GM10847 (cell line): ENCODE data around the gene QPRT.

Source experiments
- POLR2A ChIP-seq: IDR thresholded peaks from 2 replicates; pipeline ENCODE4 v1.6.1; 2011; ENCODE audit not compliant: insufficient read length; ENCODE audit errors: extremely low read depth

The QPRT gene

DNA sequence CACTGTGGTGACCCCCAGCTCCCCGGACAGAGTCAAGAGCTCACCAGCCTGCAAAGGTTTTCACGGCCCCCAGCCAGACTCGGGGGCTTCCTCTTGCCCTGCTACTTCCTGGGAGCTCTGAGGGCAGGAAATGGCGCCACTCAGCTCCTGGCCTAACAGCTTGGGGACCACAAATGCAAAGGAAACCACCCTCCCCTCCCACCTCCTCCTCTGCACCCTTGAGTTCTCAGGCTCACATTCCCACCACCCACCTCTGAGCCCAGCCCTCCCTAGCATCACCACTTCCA, 16.3 kb upstream of the QPRT start:
- peak; percentile 24 for TF ChIP-seq POLR2A

DNA sequence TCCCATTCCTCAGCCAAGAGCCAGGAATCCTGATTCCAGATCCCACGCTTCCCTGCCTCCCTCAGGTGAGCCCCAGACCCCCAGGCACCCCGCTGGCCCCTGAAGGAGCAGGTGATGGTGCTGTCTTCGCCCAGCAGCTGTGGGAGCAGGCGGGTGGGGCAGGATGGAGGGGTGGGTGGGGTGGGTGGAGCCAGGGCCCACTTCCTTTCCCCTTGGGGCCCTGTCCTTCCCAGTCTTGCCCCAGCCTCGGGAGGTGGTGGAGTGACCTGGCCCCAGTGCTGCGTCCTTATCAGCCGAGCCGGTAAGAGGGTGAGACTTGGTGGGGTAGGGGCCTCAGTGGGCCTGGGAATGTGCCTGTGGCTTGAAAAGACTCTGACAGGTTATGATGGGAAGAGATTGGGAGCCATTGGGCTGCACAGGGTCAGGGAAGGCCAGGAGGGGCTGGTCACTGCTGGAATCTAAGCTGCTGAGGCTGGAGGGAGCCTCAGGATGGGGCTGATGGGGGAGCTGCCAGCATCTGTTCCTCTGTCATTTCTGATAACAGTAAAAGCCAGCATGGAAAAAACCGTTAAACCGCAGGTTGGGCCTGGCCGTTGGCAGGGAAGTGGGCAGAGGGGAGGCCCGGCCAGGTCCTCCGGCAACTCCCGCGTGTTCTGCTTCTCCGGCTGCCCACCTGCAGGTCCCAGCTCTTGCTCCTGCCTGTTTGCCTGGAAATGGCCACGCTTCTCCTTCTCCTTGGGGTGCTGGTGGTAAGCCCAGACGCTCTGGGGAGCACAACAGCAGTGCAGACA, 15.8 kb upstream of the QPRT start, which contains the start of gene SPN:
TSS of gene SPN (plus strand) at position 232 of the 791 bp plus-strand sequence. CDS start at position 714, 482 bp downstream.
- peak; percentile 89 for TF ChIP-seq POLR2A

DNA sequence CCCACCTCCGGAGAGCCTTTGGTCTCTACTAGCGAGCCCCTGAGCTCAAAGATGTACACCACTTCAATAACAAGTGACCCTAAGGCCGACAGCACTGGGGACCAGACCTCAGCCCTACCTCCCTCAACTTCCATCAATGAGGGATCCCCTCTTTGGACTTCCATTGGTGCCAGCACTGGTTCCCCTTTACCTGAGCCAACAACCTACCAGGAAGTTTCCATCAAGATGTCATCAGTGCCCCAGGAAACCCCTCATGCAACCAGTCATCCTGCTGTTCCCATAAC, 15.2 kb upstream of the QPRT start:
- TF ChIP-seq POLR2A = no peak

DNA sequence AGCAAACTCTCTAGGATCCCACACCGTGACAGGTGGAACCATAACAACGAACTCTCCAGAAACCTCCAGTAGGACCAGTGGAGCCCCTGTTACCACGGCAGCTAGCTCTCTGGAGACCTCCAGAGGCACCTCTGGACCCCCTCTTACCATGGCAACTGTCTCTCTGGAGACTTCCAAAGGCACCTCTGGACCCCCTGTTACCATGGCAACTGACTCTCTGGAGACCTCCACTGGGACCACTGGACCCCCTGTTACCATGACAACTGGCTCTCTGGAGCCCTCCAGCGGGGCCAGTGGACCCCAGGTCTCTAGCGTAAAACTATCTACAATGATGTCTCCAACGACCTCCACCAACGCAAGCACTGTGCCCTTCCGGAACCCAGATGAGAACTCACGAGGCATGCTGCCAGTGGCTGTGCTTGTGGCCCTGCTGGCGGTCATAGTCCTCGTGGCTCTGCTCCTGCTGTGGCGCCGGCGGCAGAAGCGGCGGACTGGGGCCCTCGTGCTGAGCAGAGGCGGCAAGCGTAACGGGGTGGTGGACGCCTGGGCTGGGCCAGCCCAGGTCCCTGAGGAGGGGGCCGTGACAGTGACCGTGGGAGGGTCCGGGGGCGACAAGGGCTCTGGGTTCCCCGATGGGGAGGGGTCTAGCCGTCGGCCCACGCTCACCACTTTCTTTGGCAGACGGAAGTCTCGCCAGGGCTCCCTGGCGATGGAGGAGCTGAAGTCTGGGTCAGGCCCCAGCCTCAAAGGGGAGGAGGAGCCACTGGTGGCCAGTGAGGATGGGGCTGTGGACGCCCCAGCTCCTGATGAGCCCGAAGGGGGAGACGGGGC, 14.7 kb upstream of the QPRT start:
- no peak for TF ChIP-seq POLR2A

DNA sequence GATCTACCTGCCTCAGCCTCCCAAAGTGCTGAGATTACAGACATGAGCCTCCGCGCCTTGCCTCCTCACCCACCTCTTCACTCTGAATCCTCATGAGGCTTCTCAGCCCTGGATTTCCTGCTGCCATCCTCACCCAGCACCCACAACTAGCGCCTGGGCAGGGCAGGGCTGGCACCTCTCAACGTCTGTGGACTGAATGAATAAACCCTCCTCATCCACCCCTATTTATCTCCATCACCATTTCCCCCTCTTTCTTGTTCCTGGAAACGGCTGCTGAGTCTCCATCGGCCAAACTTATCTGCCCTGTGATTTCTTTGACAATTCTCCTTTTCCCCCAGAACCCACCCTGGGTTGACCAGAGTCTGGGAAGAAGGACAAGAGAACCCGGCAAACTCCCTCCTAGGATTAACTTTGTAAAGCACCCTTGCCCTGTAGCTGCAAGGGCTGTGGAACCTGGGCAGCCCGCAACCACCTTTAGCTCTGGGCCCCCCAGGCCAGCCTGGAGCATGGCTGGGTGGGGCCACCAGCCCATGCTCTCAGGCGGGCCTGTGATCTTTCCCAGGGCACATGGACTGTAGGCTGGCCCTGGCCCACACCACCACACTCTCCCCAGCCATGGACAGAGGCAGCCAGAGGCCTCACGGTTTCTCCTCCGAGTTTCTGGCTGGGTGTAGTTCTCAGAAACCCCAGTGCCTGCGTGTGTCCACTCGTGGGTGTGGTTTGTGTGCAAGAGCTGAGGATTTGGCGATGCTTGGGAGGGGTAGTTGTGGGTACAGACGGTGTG, 13.5 kb upstream of the QPRT start:
- no peak for TF ChIP-seq POLR2A

DNA sequence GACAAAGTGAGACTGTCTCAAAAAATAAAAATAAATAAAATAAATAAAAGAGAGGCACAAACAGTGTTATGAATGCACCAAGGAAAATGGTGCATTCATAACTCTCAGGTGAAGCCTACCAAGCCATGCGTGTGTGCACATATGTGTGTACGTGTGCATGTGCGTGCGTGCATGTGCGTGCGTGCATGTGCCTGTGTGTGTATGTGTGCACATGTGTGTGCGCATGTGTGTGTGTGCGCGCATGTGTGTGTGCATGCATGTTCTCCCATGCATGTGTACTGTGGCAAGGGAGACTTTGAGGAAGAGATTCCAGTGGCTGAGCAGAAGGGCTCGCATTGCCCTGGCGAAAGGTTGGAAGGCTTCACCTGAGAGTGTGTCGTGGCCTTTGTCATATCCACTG, 11.2 kb upstream of the QPRT start:
- no peak for TF ChIP-seq POLR2A

DNA sequence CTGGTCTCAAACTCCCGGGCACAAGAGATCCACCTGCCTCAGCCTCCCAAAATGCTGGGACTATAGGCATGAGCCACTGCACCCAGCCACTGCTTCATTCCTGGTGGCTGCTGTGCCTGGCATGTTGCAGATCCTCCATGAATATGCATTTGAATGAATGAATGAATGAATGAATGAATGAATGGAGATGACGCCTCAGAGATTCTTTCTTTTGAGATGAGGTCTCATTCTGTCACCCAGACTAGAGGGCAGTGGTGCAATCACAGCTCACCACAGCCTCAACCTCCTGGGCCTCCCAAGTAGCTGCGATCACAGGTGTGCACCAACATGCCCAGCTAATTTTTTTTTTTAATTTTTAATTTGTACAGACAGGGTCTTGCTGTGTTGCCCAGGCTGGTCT, 10.7 kb upstream of the QPRT start:
- no peak for TF ChIP-seq POLR2A

DNA sequence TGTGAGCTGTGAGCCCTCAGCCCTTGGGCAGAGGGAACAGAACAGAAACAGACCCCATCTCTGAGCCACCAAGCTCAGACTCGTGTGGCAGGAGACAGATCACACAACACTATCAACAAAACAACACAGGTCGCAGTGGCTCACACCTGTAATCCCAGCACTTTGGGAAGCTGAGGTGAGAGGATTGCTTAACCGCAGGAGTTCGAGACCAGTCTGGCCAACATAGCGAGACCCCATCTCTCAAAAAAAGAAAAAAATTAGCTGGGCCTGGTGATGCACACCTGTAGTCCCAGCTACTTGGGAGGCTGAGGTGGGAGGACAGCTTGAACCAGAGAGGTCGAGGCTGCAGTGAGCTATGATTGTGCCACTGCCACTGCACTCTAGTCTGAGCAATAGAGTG, 5.5 kb upstream of the QPRT start:
- no peak for TF ChIP-seq POLR2A

DNA sequence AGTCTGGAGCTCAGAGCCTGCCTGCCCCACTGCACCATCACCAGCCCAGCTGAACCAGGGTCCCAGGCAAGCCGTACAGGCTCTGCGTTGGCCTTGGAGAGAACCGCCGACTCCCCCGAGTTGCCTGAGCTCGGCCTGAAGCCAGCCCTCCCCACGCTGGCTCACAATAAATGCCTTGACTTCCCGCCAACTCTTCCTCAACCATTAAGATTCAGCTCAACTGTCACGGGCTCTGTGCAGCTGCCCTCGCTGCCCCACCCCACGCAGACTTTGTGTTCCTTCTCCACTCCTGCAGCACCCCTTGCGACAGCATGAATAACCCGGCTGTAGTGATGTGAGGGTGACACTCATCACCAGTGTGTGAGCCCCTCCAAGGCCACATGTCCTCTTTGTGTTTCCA, 4.8 kb upstream of the QPRT start:
- TF ChIP-seq POLR2A = no peak

DNA sequence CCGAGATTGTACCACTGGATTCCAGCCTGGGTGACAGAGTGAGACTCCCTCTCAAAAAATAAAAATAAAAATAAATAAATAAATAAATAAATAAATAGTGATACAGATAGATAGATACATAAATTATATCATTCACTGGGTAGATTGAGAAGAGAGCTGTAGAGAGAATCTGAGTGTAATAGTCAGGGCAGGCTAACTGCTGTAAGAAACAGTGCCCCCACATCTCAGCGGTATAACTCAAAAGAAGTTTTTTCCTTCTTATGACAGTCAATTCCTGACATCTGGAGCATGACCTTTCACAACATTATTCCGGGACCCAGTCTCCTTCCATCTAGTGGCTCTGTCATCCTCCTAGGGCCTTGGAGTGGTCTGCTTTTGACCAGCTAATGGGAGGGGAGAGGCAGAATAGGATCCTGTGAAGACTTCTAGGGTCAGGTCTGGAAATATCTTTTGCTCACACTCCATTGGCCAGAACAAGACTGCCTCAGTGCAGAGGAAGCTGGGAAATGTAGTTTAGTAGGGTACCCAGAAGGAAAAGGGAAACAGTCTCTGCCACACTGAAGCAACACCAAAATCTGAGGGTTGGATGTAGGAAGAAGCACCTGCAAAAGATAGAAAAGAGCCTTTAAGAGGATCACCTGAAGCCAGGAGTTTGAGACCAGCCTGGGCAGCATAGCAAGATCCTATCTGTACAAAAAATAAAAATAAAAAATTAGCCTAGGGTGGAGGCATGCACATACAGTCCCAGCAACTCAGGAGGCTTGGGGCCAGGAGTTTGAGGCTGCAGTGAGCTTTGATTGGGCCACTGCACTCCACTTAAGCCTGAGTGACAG, 3.0 kb upstream of the QPRT start:
- TF ChIP-seq POLR2A = no peak

DNA sequence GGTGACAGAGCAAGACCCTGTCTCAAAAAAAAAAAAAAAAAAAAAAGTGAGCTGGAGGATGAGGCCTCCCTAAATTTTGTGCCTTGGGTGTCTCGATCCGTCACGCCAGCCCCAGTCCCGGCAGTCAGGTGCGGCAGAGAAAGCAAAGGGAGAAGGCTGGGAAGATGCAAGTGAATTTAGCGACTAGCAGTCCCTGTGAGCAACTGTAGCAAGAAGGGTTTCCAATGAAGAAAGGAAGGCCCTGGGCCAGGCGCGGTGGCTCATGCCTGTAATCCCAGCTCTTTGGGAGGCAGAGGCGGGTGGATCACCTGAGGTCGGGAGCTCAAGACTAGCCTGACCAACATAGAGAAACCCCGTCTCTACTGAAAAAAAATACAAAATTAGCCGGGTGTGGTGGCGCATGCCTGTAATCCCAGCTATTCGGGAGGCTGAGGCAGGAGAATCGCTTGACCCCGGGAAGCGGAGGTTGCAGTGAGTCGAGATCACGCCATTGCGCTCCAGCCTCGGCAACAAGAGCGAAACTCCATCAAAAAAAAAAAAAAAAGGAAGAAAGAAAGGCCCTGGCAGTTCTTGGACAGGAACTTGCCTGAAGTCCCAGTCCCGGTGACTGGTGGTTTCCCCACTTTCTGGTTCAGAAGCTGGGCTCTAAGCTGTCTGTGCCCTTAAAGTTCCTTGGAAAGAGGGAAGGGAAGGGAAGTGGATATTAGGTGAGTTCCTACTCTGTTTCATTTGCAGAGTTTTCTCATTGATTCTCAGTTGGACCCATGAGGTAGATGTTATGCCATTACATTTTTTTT, 1.8 kb upstream of the QPRT start:
- TF ChIP-seq POLR2A = no peak

DNA sequence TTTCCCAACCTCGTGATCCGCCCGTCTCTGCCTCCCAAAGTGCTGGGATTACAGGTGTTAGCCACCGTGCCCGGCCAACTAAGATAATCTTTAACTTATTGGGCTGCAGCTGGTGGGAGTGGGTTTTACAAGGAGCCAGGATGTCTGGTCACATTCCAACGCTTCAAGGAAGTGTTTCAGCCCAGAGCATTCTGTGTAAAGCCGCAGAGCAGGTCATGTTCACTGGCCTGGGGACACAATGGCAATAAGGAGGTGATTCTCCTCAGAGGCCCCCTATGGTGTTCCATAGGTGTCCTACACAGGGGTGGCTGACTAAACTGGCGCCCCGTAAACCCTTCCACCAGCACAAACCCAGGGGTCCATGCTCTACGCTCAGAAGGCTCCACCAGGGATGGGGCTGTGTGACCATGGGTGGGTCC, 1.2 kb downstream of the QPRT start:
- TF ChIP-seq POLR2A = no peak

DNA sequence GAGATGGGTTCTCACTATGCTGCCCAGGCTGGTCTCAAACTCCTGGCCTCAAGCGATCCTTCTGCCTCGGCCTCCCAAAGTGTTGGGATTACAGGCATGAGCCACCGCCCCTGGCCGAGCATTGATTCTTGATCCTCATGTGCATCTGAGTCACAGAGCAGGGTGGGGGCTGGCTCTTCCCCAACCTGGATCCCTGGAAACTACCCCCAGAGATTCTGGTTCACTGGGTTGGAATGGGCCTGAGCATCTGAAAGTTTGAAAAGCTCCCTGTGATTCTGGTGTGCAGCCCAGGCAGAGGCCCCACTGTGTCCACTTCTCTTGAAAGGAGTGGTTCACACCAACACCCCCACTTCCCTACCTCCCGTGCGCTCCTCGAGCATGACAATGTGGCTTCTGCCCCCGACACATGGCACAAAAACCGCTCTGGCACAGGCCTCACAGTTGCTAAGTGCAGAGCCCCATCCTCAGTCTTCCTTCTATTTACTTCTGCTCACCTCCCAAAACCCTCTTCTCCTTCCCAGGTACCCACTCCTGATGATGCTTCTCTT, 4.6 kb downstream of the QPRT start:
- TF ChIP-seq POLR2A = no peak

DNA sequence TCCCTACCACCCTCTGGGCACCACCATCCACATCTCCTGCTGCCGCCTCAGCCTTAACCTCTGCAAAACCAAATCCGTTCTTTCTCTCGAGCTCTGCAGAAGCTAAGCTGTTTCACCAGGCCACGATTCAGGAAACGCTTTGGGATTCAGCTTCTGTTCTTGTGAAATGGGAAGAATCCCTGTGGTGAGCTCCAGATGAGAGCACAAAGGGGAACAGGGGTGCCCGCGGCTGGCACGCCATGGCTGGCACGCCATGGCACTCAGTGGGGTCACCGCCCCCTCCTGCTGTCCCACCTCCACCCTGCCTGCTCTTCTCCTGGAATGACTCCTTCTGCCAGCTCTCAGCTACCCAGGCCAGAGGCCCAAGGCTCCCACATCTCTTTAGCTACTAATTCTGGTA, 5.7 kb downstream of the QPRT start:
- no peak for TF ChIP-seq POLR2A
